KMS-11 (cell line): Measurements from ENCODE around the gene STN1.

Experiments
- H2AFZ ChIP-seq: fragments of 200-600 bp; sonication (generic); 2 replicates; pipeline ENCODE4 v1.6.1; 2016; ENCODE audit warnings: antibody characterized with exemption, mixed run types, low read depth
- H3K27ac ChIP-seq: fragments of 200-600 bp; sonication (generic); 2 replicates; pipeline ENCODE4 v1.6.1; 2016; ENCODE audit warnings: mild to moderate bottlenecking, mixed run types
- H3K27me3 ChIP-seq: fragments of 200-600 bp; sonication (generic); 2 replicates; pipeline ENCODE4 v1.6.1; 2017; ENCODE audit warnings: mild to moderate bottlenecking, low read depth, mixed run types, moderate library complexity; ENCODE audit not compliant: insufficient read depth
- H3K36me3 ChIP-seq: fragments of 200-600 bp; sonication (generic); 2 replicates; pipeline ENCODE4 v1.6.1; 2017; ENCODE audit warnings: mild to moderate bottlenecking, mixed run types; ENCODE audit not compliant: insufficient read depth
- H3K4me1 ChIP-seq: fragments of 200-600 bp; sonication (generic); 2 replicates; pipeline ENCODE4 v1.6.1; 2016; ENCODE audit warnings: mild to moderate bottlenecking, low read depth, mixed run types; ENCODE audit not compliant: poor library complexity, severe bottlenecking
- H3K4me2 ChIP-seq: fragments of 200-600 bp; sonication (generic); 2 replicates; pipeline ENCODE4 v1.7.0; 2016; ENCODE audit warnings: mild to moderate bottlenecking, mixed run types
- H3K4me3 ChIP-seq: fragments of 200-600 bp; sonication (generic); IDR thresholded peaks from 2 replicates; pipeline ENCODE4 v1.6.1; 2017; ENCODE audit warnings: low read depth, low read length, mixed read lengths; ENCODE audit not compliant: insufficient read depth
- H3K79me2 ChIP-seq: fragments of 200-600 bp; sonication (generic); 2 replicates; pipeline ENCODE4 v1.6.1; 2016; ENCODE audit warnings: low read depth, mixed run types; ENCODE audit not compliant: insufficient read depth
- H3K9ac ChIP-seq: fragments of 200-600 bp; sonication (generic); 2 replicates; pipeline ENCODE4 v1.6.1; 2016; ENCODE audit warnings: mild to moderate bottlenecking, mixed run types
- H4K20me1 ChIP-seq: fragments of 200-600 bp; sonication (generic); 2 replicates; pipeline ENCODE4 v1.6.1; 2016; ENCODE audit warnings: mild to moderate bottlenecking, mixed run types; ENCODE audit not compliant: insufficient read depth
- CTCF ChIP-seq: fragments of 200-600 bp; sonication (generic); conservative IDR thresholded peaks from 2 replicates; pipeline ENCODE4 v1.6.1; 2017; ENCODE audit warnings: low read depth, mild to moderate bottlenecking, antibody characterized with exemption, low read length, moderate library complexity, mixed read lengths

Gene STN1

GRCh38 chr10:103882285-103883007 is 35.5 kb downstream of the STN1 start:
- Histone ChIP-seq H3K4me2 (no peak overlapping the region), H3K36me3 (no peaks in the 10 kb centered on the region), H3K9ac (no peak overlapping the region), H4K20me1 (no peaks in the 10 kb centered on the region), H3K4me1 (no peaks in the 10 kb centered on the region), H3K4me3 (no peak overlapping the region), H3K27me3 (no peaks in the 10 kb centered on the region), H3K27ac (no peak overlapping the region), H2AFZ (no peak overlapping the region), H3K79me2 (no peaks in the 10 kb centered on the region)
- TF ChIP-seq CTCF: no peak

- H3K4me2 ChIP-seq: no peak overlapping the region
- no peak for TF ChIP-seq CTCF
Observed at GRCh38 chr10:103881416-103882284, 36.3 kb downstream of the STN1 start.

GRCh38 chr10:103879831-103880230 is 38.2 kb downstream of the STN1 start:
- H4K20me1 ChIP-seq: no peaks in the 10 kb centered on the region
- H3K36me3 ChIP-seq: no peaks in the 10 kb centered on the region
- no peak overlapping the region for H3K4me2 ChIP-seq
- no peak overlapping the region for H3K9ac ChIP-seq
- no peaks in the 10 kb centered on the region for H3K27me3 ChIP-seq
- no peak overlapping the region for H3K4me3 ChIP-seq
- H2AFZ ChIP-seq: no peak overlapping the region
- TF ChIP-seq CTCF: no peak
- no peaks in the 10 kb centered on the region for H3K4me1 ChIP-seq
- no peaks in the 10 kb centered on the region for H3K79me2 ChIP-seq
- H3K27ac ChIP-seq: no peak overlapping the region

More at GRCh38 chr10:103881416-103882284, 36.3 kb downstream of the STN1 start:
- no peak overlapping the region for H3K27ac ChIP-seq
- H3K27me3 ChIP-seq: no peaks in the 10 kb centered on the region
- no peak overlapping the region for H2AFZ ChIP-seq
- no peak overlapping the region for H3K9ac ChIP-seq
- H3K79me2 ChIP-seq: no peaks in the 10 kb centered on the region
- H3K4me1 ChIP-seq: no peaks in the 10 kb centered on the region
- H3K36me3 ChIP-seq: no peaks in the 10 kb centered on the region
- H3K4me3 ChIP-seq: no peak overlapping the region
- no peaks in the 10 kb centered on the region for H4K20me1 ChIP-seq

- H3K79me2 ChIP-seq: no peaks in the 10 kb centered on the region
- no peaks in the 10 kb centered on the region for H4K20me1 ChIP-seq
- H3K4me1 ChIP-seq: no peaks in the 10 kb centered on the region
- no peaks in the 10 kb centered on the region for H3K27me3 ChIP-seq
- H3K9ac ChIP-seq: no peak overlapping the region
- H3K27ac ChIP-seq: no peak overlapping the region
- H3K36me3 ChIP-seq: no peaks in the 10 kb centered on the region
- no peak overlapping the region for H3K4me2 ChIP-seq
- H2AFZ ChIP-seq: no peak overlapping the region
- TF ChIP-seq CTCF: no peak
- H3K4me3 ChIP-seq: no peak overlapping the region
Observed at GRCh38 chr10:103879409-103879808, 38.6 kb downstream of the STN1 start.
